T-helper 9 cell (primary cell): Measurements from ENCODE around the gene PIEZO1.
A peak's percentile ranks its signal among the peaks of the same experiment; 100 is the strongest.

Experiments
- DNase-seq: peaks from one replicate; pipeline ENCODE4 v3.0.0-alpha.2; 2020

The PIEZO1 gene

GRCh38 chr16:88816736-88817535 lies 31.9 kb upstream of the PIEZO1 start:
- DNase-seq, result no peak

DNA sequence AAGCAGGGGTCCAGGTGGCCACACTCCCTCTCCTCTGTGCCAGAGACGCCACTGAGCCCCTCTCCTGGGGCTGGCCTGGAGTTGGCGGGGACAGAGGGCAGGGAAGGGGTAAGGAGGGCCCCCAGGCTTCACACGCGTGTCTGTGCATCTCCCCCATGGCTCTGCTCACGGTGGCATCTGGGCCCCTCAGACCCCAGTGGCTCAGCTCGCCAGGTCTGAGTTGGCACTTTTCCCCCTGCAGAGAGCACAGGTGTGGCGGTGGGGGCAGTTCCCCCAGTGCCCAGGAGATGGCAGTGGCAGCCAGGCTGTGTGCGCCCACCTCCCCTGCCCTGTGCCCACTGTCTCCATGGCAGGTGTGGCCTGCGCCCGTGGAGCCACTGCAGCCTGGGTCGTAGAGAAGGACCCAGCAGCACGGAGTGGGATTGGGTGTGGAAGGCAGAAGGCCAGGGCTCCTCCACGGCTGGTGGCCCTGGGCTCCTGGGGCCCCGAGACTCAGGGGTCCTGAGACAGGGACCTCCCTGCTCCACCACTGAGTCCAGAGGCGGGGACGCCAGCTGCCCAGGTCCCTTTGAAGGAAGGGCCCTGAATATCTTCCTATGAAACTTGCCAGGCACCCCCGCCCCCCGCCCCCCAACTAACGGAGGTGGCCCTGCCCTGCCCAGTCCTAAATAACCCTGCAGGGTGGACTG lies 31.0 kb upstream of the PIEZO1 start:
- peak; percentile 36 for DNase-seq

GRCh38 chr16:88815227-88815626 lies 30.2 kb upstream of the PIEZO1 start:
- no peak for DNase-seq

GRCh38 chr16:88814144-88814502 lies 29.1 kb upstream of the PIEZO1 start:
- no peak for DNase-seq

DNA sequence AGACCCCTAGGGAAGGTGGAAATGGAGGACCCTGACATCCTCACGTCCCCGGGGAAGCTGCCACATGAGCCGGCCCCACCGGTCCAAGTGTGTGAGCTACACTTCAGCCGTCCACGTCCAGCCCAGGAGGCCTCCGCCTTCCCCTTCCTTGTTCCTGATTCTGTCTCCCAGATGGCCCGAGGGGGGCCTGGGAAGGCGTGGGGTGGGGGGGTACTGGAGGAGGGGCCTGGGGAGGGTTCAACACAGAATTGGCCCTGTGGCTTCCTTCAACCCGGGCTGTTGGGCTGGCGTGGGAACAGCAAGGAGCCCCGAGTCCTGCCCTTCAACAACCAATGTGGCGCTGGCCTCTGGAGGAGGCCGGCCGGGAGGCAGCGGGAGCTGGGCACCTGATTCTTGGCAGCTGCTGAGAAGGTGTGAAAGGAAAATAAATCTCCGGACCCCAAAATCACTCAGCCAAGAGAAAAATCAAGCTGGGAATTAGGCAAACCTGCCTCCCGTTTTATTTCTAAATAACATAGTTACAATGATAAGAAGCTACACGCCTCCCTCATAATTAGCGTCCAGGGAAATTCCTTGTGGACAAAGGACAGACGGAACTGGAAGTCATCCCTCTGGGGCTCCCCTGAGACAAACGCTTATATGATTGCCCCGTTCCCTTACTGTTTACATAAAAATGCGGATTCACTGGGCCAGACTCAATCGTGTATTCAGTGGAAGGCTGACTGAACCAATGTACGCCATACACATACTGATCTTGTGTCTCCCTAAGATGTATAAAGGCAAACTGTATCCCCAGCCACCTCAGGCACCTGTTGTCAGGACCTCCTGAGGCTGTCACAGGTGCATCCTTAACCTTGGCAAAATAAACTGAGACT lies 28.5 kb upstream of the PIEZO1 start:
- no peak for DNase-seq

GRCh38 chr16:88812513-88813268 lies 27.7 kb upstream of the PIEZO1 start:
- no peak for DNase-seq

DNA sequence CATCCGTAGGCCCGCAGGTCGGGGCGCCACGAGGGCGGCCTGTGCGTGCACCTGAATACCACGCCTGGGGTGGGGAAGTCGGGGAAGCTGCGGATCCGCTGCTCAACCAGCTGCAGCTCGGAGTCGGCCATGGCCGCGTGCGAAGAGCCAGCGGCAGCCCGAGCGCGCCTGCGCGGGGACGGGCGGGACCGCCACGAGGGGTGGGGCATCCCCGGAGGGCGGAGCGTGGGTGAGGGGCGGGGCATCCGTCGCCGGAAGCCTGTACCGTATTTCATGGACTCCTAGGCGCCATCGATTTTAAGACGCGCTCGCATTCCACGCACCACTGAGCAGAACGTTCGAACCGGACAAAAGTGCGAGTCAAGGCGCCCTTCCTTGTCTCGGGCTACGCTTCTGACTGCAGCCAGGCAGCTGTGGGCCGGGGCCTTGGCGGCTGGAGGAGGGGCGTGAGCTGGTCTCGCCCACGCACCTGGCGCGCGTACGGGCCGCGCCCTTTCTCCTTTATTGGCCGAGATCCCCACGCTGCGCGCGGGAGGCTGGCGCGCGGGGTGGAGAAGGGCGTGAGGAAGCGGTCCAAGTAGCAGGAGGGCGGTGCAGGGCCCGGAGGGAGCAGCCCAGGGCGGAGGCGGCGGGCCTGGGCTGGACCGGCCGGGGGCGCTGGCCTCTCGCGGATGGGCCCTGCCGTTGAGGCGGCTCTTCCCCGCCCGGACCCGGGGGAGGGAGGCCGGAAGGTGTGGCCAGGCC lies 26.9 kb upstream of the PIEZO1 start, which contains the start of gene APRT:
Gene APRT, minus strand, starts transcription at position 160 of the 744 bp plus-strand sequence. Its CDS starts 29 bp downstream, at position 131.
- DNase-seq, result peak; percentile 98

- DNase-seq, result peak; percentile 48
These were observed 26.1 kb upstream of the PIEZO1 start for GRCh38 chr16:88810912-88811768.

DNA sequence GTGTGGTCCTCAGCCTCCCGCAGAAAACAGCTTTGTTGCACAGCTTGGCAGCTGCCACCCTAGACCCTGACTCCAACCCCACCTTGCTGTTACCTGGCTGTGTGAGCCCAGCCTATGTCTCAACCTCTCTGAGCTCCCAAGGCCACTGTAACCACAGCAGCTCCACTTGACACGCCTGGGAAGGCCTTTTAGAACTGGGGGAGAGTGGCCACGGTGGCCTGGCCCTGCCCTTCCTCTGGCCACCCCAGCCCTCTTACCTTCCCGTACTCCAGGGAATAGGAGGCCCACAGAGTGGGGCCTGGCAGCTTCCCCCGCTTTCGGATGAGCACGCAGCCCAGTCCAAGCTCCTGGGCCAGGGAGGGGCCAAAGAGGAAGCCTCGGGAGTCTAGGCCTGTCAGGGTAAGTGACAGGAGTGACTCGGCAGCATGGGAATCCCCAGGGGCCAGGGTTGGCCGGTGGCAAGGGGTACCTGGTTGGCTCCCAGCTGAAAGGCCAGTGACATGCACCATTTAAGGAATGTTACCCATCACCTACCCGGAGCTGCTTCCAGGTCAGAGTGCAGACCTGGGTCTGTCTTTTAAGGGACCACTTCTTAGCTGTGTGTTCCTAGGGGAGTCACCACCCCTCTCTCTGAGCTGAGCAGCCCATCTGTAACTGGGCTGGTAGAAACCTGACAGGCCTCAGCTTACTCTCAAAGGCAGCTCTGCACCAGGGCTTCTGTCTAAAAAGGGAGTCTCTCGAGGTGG lies 25.3 kb upstream of the PIEZO1 start:
- no peak for DNase-seq

- DNase-seq, result no peak
These were observed 24.7 kb upstream of the PIEZO1 start for GRCh38 chr16:88809676-88810165.

- no peak for DNase-seq
These were observed 24.2 kb upstream of the PIEZO1 start for GRCh38 chr16:88809068-88809675.

DNA sequence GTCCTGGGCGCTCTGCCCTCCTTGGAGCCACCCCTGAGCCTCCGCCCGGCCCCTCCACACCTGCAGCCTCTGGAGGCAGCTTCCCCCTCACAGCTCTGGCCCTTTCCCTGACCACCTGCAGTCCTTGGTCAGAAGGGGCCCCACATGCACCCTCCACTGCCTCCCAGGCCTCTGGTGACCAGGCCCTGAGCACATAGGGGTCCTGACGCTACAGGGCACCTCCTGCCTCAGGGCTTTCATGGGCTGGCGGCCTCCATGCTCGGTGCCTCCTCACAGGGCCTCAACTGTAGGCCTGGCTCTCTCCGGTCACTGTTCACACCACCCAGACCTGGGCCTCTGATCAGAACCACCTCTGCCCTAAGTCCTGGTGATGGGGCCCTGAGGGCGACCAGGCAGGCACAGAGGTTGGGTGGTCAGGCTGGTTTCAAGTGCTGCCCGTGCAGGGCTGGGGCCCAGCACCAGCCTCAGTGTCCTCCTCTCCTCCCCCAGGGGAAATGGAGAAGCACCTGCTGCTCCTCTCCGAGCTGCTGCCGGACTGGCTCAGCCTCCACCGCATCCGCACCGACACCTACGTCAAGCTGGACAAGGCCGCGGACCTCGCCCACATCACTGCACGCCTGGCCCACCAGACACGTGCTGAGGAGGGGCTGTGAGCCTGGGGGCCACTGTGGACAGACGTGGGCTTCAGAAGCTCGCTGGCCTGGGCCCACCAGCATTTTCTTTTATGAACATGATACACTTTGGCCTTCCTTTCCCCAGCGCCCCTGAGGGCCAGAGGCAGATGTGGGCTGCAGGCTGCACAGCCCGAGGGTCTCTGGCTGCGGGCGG lies 22.8 kb upstream of the PIEZO1 start:
- no peak for DNase-seq

GRCh38 chr16:88807142-88807625 lies 22.2 kb upstream of the PIEZO1 start:
- no peak for DNase-seq

DNA sequence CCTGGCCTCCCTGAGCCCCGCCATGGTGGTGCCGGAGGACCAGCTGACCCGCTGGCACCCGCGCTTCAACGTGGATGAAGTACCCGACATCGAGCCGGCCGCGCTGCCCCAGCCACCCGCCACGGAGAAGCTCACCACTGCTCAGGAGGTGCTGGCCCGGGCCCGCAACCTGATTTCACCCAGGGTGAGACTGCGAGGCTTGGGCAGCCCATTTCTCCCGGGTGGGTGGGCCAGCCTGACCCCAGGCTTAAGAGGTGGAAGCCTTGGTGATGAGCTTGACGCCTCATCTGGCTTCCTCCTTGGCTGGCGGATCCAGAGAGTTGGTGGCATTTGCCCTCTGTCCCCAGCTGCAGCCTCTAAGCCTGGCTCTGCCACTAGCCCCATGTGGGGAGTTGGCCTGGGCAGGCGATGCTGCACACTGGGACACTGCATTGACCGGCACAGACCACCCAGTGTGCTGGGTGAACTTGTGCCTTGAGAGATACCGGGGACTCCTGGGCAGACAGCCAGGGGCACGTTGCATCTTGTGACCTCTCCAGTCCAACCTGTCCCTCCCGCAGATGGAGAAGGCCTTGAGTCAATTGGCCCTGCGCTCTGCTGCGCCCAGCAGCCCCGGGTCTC lies 21.6 kb upstream of the PIEZO1 start:
- DNase-seq, result no peak

GRCh38 chr16:88805887-88806393 lies 20.9 kb upstream of the PIEZO1 start:
- DNase-seq, result no peak

GRCh38 chr16:88805340-88805715 lies 20.3 kb upstream of the PIEZO1 start:
- no peak for DNase-seq

- no peak for DNase-seq
These were observed 19.7 kb upstream of the PIEZO1 start for GRCh38 chr16:88804552-88805339.
